Gastrocnemius medialis (tissue), 4 donors: Measurements from ENCODE around the gene GSTM3.

ENCODE experiments used
- CTCF ChIP-seq, 5 experiments: fragments of 450-650 bp in 3 of 5; fragments of 200-600 bp in 2 of 5; sonication (generic) in 2 of 5; IDR thresholded peaks in 4 of 5; conservative IDR thresholded peaks in 1 of 5; 1 replicate in 4 of 5; 2 replicates in 1 of 5; pipeline ENCODE4 v1.5.1; 2016 to 2019; ENCODE audit warnings: antibody characterized with exemption in 5 of 5, mild to moderate bottlenecking in 3 of 5, moderate library complexity in 3 of 5
- POLR2A ChIP-seq, 2 donors: fragments of 450-650 bp; IDR thresholded peaks; one replicate each; pipeline ENCODE4 v1.6.1; 2017; ENCODE audit warnings: antibody characterized with exemption in 2 of 2, mild to moderate bottlenecking in 2 of 2, moderate library complexity in 2 of 2

DNA sequence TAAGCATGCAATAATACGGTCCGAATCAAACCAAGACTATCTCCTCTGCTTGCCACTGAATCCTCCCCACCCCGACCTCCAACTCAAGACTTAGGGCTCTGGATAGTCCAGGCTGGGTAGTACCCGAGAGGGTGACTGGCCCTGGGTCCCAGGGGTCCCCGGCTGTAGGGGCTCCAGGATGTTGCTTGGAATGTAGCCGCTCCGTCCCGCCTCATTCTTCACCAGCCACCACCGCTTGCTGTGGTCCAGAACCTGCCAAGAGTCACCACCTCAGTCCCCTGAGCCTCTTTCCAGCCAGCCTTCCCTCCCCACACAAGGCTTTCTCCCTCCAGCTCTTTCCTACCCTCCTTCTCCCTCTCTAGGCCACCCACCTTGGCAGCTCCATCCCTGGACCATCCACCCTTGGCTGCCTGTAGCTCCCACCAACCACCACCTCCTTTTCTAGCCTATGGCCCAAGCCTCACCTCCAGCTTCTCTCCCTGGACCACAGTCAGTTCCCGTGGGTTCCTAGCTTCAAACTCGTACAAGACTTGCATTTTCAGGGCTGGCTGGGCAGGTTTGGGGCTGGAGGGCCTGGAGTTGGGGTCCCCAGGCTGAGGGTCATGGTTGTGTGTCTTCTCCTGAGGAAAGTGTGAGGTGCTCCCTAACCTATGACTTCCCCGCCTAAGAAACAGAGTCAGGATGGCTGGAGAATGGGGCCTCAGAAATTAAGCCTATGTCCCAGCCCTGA, 10.9 kb upstream of the GSTM3 start:
- TF ChIP-seq CTCF (IDR thresholded peaks at IDR 0.05 in 4 of 5, conservative IDR thresholded peaks at IDR 0.05 in 1 of 5) (no peak), POLR2A (IDR thresholded peaks at IDR 0.05) (no peak)
